Mesenchymal stem cell (in vitro differentiated cells and primary cell): ENCODE results near the gene RALGAPA2.
A peak's percentile ranks its signal among the peaks of the same experiment; 100 is the strongest.

Experiments used
- DNase-seq: peaks from one replicate; pipeline ENCODE4 v3.0.0-alpha.2; 2013
- H2AFZ ChIP-seq: one replicate; pipeline ENCODE4 v1.6.1; 2013; ENCODE audit warnings: low read depth, mild to moderate bottlenecking, control low read depth, inconsistent platforms, low read length, moderate library complexity
- H2AK5ac ChIP-seq: 2 replicates; pipeline ENCODE4 v1.6.1; 2013; ENCODE audit warnings: low read length, moderate library complexity, mild to moderate bottlenecking, inconsistent platforms; ENCODE audit not compliant: severe bottlenecking
- H2BK120ac ChIP-seq: one replicate; pipeline ENCODE4 v1.6.1; 2013; ENCODE audit warnings: low read depth, mild to moderate bottlenecking, inconsistent platforms, low read length, moderate library complexity
- H2BK12ac ChIP-seq, 2 experiments: one replicate each; pipeline ENCODE4 v1.6.1; 2013; ENCODE audit warnings: inconsistent platforms in 2 of 2, low read length in 2 of 2, mild to moderate bottlenecking in 2 of 2, moderate library complexity in 2 of 2, control low read depth in 1 of 2
- H2BK15ac ChIP-seq: one replicate; pipeline ENCODE4 v1.6.1; 2013; ENCODE audit warnings: mild to moderate bottlenecking, low read depth, inconsistent platforms; ENCODE audit not compliant: poor library complexity, severe bottlenecking
- H2BK5ac ChIP-seq: 2 replicates; pipeline ENCODE4 v1.6.1; 2013; ENCODE audit warnings: low read depth, mild to moderate bottlenecking, low read length, control low read depth, inconsistent platforms; ENCODE audit not compliant: poor library complexity, severe bottlenecking
- H3K14ac ChIP-seq, 2 experiments: one replicate each; pipeline ENCODE4 v1.6.1; 2013; ENCODE audit warnings: inconsistent platforms in 2 of 2, low read length in 2 of 2, control low read depth in 1 of 2, mild to moderate bottlenecking in 1 of 2, moderate library complexity in 1 of 2
- H3K18ac ChIP-seq, 2 experiments: one replicate each; pipeline ENCODE4 v1.6.1; 2013; ENCODE audit warnings: inconsistent platforms in 2 of 2, low read length in 2 of 2, control low read depth in 1 of 2, low read depth in 1 of 2, mild to moderate bottlenecking in 1 of 2
- H3K23ac ChIP-seq, 2 experiments: one replicate each; pipeline ENCODE4 v1.6.1; 2013; ENCODE audit warnings: inconsistent platforms in 2 of 2, low read length in 2 of 2, mild to moderate bottlenecking in 2 of 2, moderate library complexity in 2 of 2, control low read depth in 1 of 2
- H3K27ac ChIP-seq: 2 replicates; pipeline ENCODE4 v1.5.1; 2013; ENCODE audit warnings: mild to moderate bottlenecking, moderate library complexity, low read length, control low read depth, inconsistent platforms; ENCODE audit not compliant: poor library complexity, severe bottlenecking
- H3K27me3 ChIP-seq, 2 experiments: 2 replicates each; pipeline versions ENCODE4 v1.6.1 to v1.7.0; 2013; ENCODE audit warnings: low read length in 2 of 2, mild to moderate bottlenecking in 2 of 2, moderate library complexity in 2 of 2, control low read depth in 1 of 2, inconsistent platforms in 1 of 2; ENCODE audit not compliant: control insufficient read depth in 1 of 2, insufficient read depth in 1 of 2
- H3K36me3 ChIP-seq, 2 experiments: 2 replicates each; pipeline versions ENCODE4 v1.6.1 to v1.7.0; 2013; ENCODE audit warnings: low read length in 2 of 2, control low read depth in 1 of 2, inconsistent platforms in 1 of 2, low read depth in 1 of 2, mild to moderate bottlenecking in 1 of 2; ENCODE audit not compliant: insufficient read depth in 2 of 2, control insufficient read depth in 1 of 2
- H3K4ac ChIP-seq, 2 experiments: one replicate each; pipeline ENCODE4 v1.6.1; 2013; ENCODE audit warnings: inconsistent platforms in 2 of 2, low read length in 2 of 2, mild to moderate bottlenecking in 2 of 2, moderate library complexity in 2 of 2, control low read depth in 1 of 2, low read depth in 1 of 2
- H3K4me1 ChIP-seq: 2 replicates; pipeline ENCODE4 v1.6.1; 2013; ENCODE audit warnings: low read depth, low read length, control low read depth; ENCODE audit not compliant: control insufficient read depth, insufficient read depth
- H3K4me2 ChIP-seq: 2 replicates; pipeline ENCODE4 v1.6.1; 2013; ENCODE audit warnings: low read length, mild to moderate bottlenecking, inconsistent platforms; ENCODE audit not compliant: poor library complexity, severe bottlenecking
- H3K4me3 ChIP-seq, 2 experiments: 2 replicates each; pipeline versions ENCODE4 v1.5.1 to v1.7.0; 2013; ENCODE audit warnings: low read length in 2 of 2, mild to moderate bottlenecking in 2 of 2, control low read depth in 1 of 2, low read depth in 1 of 2; ENCODE audit not compliant: insufficient read depth in 1 of 2
- H3K79me1 ChIP-seq: replicated peaks from 2 replicates; pipeline ENCODE4 v1.6.1; 2013; ENCODE audit warnings: mild to moderate bottlenecking, control low read depth, low read length, inconsistent platforms; ENCODE audit not compliant: poor library complexity, severe bottlenecking
- H3K9ac ChIP-seq: 2 replicates; pipeline ENCODE4 v1.7.0; 2013; ENCODE audit warnings: mild to moderate bottlenecking, low read length, moderate library complexity
- H3K9me3 ChIP-seq: 2 replicates; pipeline ENCODE4 v1.7.0; 2013; ENCODE audit warnings: mild to moderate bottlenecking, low read length; ENCODE audit not compliant: control insufficient read depth
- H4K8ac ChIP-seq: one replicate; pipeline ENCODE4 v1.6.1; 2013; ENCODE audit warnings: inconsistent platforms, mild to moderate bottlenecking, low read length, moderate library complexity
- H4K91ac ChIP-seq: one replicate; pipeline ENCODE4 v1.6.1; 2013; ENCODE audit warnings: mild to moderate bottlenecking, low read length, inconsistent platforms
- WGBS: methylation state at CpG from one replicate; pipeline ENCODE4 v1.1.7; 2013; ENCODE audit warnings: mixed read lengths; 5-methylcytosine and 5-hydroxymethylcytosine counted together

Gene RALGAPA2

DNA sequence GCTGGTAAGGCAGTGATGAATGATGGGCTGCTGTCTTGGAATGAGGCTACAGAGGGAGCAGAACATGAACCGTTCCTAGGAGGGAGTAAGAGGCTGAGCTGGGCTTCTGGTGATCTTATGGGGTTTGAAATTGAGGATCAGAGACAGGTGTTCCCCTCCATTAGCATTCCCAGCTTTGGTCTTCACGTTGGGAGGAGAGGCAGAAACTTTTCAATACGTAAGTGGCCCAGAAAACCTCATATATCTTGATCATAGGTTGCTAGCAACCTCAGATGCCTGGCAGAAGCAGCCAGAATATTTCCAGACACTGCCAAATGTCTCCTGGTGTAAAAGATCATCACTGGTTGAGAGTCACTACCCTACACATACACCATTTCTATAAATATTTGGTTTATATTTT lies 177.4 kb downstream of the RALGAPA2 start:
- H3K4me2 ChIP-seq: no peak overlapping the region
- no peak overlapping the region for H3K14ac ChIP-seq
- H3K36me3 ChIP-seq: peaks cover 4 to 10% of the 10 kb centered on the region in 2 experiments
- H3K79me1 ChIP-seq: no peaks in the 10 kb centered on the region
- H2BK120ac ChIP-seq: no peak overlapping the region
- no peaks in the 10 kb centered on the region for H3K9me3 ChIP-seq
- H4K91ac ChIP-seq: no peak overlapping the region
- H3K18ac ChIP-seq: no peak overlapping the region
- H3K4ac ChIP-seq: no peak overlapping the region
- H3K27me3 ChIP-seq: no peaks in the 10 kb centered on the region
- no peak overlapping the region for H3K9ac ChIP-seq
- no peak overlapping the region for H4K8ac ChIP-seq
- DNase-seq: no peak
- no peak overlapping the region for H2BK5ac ChIP-seq
- no peak overlapping the region for H3K4me3 ChIP-seq
- no peaks in the 10 kb centered on the region for H3K4me1 ChIP-seq
- no peak overlapping the region for H2AK5ac ChIP-seq
- no peak overlapping the region for H2BK12ac ChIP-seq
- no peak overlapping the region for H3K27ac ChIP-seq
- no peak overlapping the region for H2AFZ ChIP-seq
- H3K23ac ChIP-seq: no peak overlapping the region
- H2BK15ac ChIP-seq: no peak overlapping the region
- WGBS: 79% methylated on average over 3 of the region's 3 CpGs

DNA sequence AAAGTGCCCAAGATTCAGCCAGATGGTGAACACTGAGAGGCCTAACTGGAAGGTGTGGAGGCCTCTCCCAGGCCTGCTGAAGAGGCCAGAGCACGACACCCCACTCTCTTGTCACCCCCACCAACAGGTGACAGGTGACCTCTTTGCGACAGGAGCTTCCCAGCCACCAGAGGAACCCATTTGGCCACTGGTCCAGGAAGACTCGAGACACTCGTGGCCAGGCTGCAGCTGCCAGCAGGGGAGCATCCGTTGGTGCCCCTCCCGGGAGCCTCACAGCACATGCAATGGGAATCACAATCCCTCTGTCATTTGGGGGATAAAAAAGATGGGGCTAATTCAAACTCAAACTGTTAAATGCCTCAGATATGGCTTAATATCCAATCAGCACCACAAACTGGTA lies 181.2 kb downstream of the RALGAPA2 start:
- no peak overlapping the region for H3K23ac ChIP-seq
- H2BK15ac ChIP-seq: no peak overlapping the region
- no peak overlapping the region for H3K4me3 ChIP-seq
- H3K18ac ChIP-seq: no peak overlapping the region
- no peak overlapping the region for H2AFZ ChIP-seq
- H3K36me3 ChIP-seq: peaks cover 4 to 11% of the 10 kb centered on the region in 2 experiments
- no peak overlapping the region for H3K14ac ChIP-seq
- no peaks in the 10 kb centered on the region for H3K27me3 ChIP-seq
- H2AK5ac ChIP-seq: no peak overlapping the region
- no peak overlapping the region for H3K9ac ChIP-seq
- H3K79me1 ChIP-seq: no peaks in the 10 kb centered on the region
- no peak overlapping the region for H3K4me2 ChIP-seq
- 93% methylated on average over 6 of the region's 6 CpGs for WGBS
- no peak overlapping the region for H2BK5ac ChIP-seq
- no peak overlapping the region for H2BK120ac ChIP-seq
- DNase-seq: no peak
- H4K8ac ChIP-seq: no peak overlapping the region
- no peaks in the 10 kb centered on the region for H3K9me3 ChIP-seq
- H3K4me1 ChIP-seq: no peaks in the 10 kb centered on the region
- H3K4ac ChIP-seq: no peak overlapping the region
- H3K27ac ChIP-seq: no peak overlapping the region
- no peak overlapping the region for H2BK12ac ChIP-seq
- H4K91ac ChIP-seq: peak overlapping the region; percentile 46

DNA sequence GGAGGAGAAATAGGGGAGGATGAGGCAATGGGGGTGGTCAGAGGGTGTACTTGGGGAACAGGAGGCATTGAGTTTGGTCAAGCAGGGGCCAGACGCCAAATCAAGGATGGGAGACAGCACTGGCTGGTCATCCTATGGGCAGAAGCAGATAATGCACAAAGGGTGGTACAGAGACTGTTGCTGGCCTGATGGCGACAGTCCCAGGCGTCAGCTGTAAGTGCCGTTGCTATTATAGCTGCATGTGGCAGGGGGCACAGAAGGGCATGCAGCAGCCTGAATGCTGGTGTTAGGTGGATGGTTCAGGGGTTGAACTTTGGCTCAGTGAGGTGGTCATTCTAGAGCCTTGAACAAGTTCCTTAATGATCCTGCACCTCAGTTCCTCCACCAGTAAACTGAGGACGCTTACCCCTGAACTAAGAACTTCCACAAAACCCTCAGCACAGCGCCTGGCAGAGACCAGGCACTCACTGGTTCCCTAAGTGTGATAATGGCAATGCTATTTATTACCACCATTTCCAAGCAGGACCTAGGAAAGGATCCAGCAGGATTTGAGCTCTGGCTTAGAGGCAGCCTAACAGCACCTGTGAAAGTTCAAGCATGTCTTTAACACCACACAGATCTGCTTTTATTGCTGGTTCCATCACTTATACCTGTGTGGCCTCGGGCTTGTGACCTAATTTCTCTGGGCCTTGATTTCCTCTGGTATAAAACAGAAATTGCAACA lies 181.9 kb downstream of the RALGAPA2 start:
- Histone ChIP-seq H3K4ac (no peak overlapping the region), H3K23ac (no peak overlapping the region), H3K9ac (no peak overlapping the region), H2BK120ac (no peak overlapping the region), H4K91ac (no peak overlapping the region), H2BK15ac (no peak overlapping the region), H3K79me1 (no peaks in the 10 kb centered on the region), H3K36me3 (peaks cover 4 to 11% of the 10 kb centered on the region in 2 experiments), H2BK12ac (no peak overlapping the region), H3K14ac (peak overlapping the region in 1 of 2 experiments; percentile 85), H3K27ac (no peak overlapping the region), H2BK5ac (no peak overlapping the region), H3K9me3 (no peaks in the 10 kb centered on the region), H3K27me3 (no peaks in the 10 kb centered on the region), H2AK5ac (no peak overlapping the region), H4K8ac (no peak overlapping the region), H2AFZ (no peak overlapping the region), H3K18ac (no peak overlapping the region), H3K4me3 (no peak overlapping the region), H3K4me1 (no peaks in the 10 kb centered on the region), H3K4me2 (no peak overlapping the region)
- WGBS: 95% methylated on average over 7 of the region's 7 CpGs
- DNase-seq: no peak

DNA sequence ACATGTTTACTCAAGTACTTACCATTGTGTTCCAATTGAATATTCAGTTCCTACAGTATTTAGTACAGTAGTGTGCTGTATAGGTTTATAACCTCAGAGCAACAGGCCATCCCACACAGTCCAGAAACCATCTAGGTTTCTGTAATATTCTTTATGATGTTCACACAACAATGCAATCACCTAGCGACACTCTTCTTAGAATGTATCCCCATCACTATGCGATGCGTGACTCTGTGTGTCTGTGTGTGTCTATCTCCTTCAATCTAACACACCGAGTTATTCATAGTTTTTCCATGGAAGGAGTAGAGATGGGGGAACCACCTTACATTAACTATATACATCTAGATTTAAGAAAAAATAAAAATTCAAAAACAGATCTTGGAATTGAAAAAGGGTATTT lies 182.8 kb downstream of the RALGAPA2 start:
- Histone ChIP-seq H3K4ac (no peak overlapping the region), H3K79me1 (no peaks in the 10 kb centered on the region), H3K4me1 (no peaks in the 10 kb centered on the region), H2BK5ac (no peak overlapping the region), H2BK120ac (no peak overlapping the region), H2BK15ac (no peak overlapping the region), H3K27me3 (no peaks in the 10 kb centered on the region), H3K23ac (no peak overlapping the region), H3K4me3 (no peak overlapping the region), H4K8ac (no peak overlapping the region), H3K14ac (no peak overlapping the region), H3K18ac (no peak overlapping the region), H2AFZ (no peak overlapping the region), H2AK5ac (no peak overlapping the region), H3K9me3 (no peaks in the 10 kb centered on the region), H3K9ac (no peak overlapping the region), H3K4me2 (no peak overlapping the region), H3K27ac (no peak overlapping the region), H3K36me3 (peaks cover 4 to 11% of the 10 kb centered on the region in 2 experiments), H2BK12ac (no peak overlapping the region), H4K91ac (no peak overlapping the region)
- no peak for DNase-seq
- WGBS: no CpG with 5 or more reads among the region's 4 CpGs
